ENCODE data around the gene APCS.

DNA sequence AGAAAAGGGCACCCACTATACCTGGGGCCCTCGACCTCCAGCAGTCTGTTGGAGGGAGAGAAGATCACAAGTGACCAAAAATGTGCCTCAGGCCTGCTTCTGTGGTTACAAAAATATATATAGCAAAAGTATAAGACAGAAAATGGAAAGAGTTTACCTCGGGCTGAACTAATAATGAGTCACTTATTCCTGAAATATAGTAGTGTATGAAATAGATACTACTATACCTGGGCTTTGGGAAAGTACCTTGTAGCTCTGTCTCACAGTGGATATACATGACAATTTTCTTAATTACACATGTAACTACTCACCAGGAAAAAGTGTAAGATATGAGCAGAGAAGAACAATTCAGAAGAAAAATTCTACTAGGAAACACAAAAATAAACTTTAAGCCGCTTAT is 7.3 kb upstream of the APCS start:
- TF ChIP-seq GATA3 (IDR thresholded peaks at IDR 0.05; ENCODE audit: low read depth, low read length) (no peak), GATA2 (IDR thresholded peaks at IDR 0.05; ENCODE audit: low read depth, low read length) (no peak)
